NCI-H82 treated with DMSO at 0.1 percent for 48 hours (cell line): ENCODE results near the gene PRAC1.

ENCODE experiments used
- DNase-seq: peaks from one replicate; lab custom pipeline; 2025; ENCODE audit not compliant: unreplicated experiment; lab: John Stamatoyannopoulos, UW

PRAC1 gene

DNA sequence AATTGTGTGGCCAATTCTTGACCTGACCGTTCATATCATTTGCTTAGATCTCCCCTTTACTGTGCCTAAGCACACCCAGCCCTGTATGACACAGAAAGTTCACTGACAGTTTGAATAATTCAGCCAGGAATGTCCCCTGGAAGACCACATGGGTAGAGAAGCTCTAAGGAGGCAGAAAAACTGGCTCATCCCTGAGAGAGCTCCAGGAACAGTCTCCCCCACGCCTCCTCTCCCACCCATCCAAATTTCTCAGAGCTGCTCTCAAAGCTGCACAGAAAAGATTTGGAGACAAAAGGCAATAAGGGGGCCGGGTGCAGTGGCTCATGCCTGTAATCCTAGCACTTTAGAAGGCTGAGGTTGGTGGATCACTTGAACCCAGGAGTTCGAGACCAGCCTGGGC lies 11.2 kb downstream of the PRAC1 start:
- no peak for DNase-seq

GRCh38 chr17:48704361-48705248 lies 17.7 kb downstream of the PRAC1 start:
- DNase-seq = no peak

DNA sequence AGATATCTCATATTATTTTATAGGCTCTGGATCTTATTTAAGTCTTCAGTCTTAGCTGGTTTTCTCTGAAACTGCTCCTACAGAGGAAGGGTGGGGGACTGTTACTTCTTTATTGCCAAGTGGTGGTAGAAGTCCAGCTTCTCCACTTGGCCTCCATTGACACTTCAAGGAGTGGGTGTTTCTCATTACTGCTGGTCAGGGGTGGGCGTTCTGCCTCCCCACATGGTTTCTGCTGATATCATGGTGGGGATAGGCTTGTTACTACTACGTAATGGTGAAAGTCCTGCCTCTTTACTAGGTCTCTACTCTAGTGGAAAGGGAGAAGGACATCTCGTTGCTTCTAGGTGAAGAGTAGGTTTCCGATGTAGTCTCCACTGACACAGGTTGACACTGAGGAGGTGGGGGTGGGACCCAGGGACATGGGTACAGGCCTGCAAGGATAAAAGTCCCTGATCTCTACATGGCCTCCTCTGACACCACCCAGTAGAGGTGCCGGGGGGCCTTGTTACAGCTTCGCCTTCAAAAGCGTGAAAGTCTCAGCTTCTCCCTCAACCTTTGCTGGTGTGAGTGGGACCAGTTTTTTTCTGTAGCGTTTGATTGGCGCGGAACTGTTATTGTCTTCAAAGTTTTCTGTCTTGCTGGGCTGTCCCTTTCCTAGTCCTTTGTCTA lies 20.3 kb downstream of the PRAC1 start:
- DNase-seq = no peak

- DNase-seq = no peak
These were observed 29.1 kb downstream of the PRAC1 start for GRCh38 chr17:48693178-48693577.

DNA sequence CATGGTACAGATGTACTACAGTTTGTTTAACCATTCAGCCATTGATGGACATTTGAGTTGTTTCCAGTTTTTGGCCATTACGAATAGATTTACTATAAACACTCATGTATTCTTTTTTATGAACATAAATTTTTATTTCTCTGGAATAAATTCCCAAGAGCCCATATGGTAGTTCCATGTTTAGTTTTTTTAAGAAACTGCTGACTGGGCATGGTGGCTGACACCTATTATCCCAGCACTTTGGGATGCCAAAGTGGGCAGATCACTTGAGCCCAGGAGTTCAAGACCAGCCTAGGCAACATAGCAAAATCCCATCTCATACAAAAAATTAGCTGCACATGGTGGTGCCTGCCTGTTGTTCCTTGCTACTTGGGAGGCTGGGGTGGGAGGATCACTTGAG lies 30.3 kb downstream of the PRAC1 start:
- no peak for DNase-seq

- no peak for DNase-seq
These were observed 31.7 kb downstream of the PRAC1 start for GRCh38 chr17:48690655-48691054.

DNA sequence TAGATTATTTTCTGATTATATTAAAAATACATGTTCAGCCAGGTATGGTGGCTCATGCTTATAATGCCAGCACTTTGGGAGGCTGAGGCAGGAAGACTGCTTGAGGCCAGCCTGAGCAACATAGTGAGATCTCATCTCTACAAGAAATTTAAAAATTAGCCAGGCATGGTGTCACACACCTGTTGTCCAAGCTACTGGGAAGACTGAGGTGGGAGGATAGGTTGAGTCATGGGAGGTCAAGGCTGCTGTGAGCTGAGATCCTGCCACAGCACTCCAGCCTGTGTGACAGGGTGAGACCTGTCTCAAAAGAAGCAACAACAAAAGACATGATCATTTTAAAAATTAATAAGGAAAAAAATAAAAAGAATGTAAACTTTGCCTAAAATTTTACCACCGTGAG lies 40.7 kb downstream of the PRAC1 start:
- no peak for DNase-seq

DNA sequence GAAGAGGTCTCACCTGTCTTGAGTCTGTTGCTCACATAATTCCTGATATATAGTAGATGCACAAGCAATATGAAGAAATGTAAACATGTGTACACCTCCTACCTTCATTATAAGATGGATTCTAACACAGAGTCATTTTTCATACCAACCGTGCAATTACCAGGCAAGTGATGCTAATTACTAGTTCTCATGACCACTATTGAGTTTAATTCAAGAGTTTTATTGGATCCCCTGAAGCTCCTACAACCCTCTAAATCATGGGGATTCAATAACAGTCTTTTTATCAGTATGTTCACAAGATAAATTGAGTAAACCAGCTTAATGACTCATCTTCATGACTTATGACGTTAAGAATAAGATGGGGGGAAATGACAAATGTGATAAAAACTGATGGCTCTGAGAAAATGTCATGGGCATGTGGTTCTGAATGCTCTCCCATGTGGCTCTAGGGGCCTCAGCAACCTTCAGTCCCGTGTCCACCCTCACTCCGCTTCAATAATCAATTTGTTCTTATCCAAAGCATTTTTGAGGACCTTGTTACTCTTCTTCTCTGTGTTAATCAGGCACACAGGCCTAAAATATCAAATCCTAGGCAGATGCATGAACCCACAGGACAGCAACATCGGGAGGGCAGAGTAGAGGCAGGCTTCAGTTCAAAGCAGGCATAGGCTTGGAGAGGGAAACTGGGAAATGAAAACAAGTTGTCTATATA lies 42.8 kb downstream of the PRAC1 start:
- no peak for DNase-seq

- DNase-seq = peak; percentile 33
These were observed 44.0 kb downstream of the PRAC1 start for GRCh38 chr17:48678141-48678971.

GRCh38 chr17:48676963-48677558 lies 45.3 kb downstream of the PRAC1 start:
- DNase-seq = no peak

DNA sequence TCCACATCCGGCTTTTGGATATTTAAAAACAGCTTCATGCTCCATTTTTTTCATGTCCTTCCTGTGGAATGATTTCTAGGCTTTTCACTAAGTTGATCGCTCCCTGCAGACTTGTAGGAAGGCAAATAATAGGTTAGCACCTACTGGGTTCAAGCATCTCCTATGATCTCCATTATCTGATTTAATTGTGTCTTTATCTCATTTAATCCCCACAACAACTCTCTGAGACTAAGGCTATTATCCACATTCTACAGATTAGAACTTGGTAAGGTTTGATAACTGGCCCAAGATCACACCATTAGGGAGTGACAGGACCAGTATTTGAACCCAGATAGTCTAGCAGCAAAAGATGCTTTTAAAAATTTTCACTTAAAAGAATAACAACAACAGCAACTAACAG lies 50.0 kb downstream of the PRAC1 start:
- peak; percentile 37 for DNase-seq
